Astrocyte of the cerebellum (primary cell): ENCODE results near the gene CALHM3.

ENCODE experiments used
- DNase-seq: peaks from one replicate; pipeline ENCODE4 v3.0.0-alpha.2; 2011; ENCODE audit warnings: low read depth
- H3K4me3 ChIP-seq: 2 replicates; pipeline ENCODE4 v1.5.1; 2011; ENCODE audit warnings: mild to moderate bottlenecking, low read depth, low read length, moderate library complexity
- in situ Hi-C: cut with HindIII; loops from 2 replicates; pipeline ENCODE4 v1.10.0; 2017; ENCODE audit warnings: low sequenced_read_pairs
- TF ChIP-seq, protein P1 (sequence below): IDR thresholded peaks from 2 replicates; pipeline ENCODE4 v1.5.1; 2012; ENCODE audit warnings: low read length, low read depth, moderate library complexity, mild to moderate bottlenecking; ENCODE audit errors: missing control alignments

The CALHM3 gene

DNA sequence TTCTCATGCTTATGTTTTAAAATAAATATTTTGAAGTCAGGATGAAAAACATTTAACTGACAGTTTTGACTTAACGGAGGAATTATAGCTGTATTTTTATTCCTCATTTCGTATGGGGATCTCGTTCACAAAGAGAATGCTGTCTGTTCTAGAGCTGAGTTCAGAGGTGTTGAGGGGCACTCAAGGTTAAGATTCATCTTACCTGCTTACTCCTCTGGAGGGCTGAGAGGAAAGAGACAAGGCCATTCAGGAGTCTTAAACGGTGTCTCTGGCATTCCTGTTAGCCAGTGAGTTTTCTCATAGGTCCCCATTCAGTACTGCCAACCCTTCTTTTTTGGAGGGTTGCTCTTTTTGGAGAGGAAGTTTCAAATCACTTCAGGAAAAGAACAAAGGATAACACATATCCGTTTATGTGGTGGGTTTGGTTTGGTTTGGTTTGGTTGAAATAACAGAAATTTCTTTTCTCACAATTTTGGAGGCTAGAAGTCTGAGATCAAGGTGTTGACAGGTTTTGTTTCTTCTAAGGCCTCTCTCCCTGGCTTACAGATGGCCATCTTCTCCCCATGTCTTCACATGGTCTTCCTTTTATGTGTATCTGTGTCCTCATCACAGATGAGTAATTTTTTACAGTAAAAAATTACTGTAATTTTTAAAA, 49.9 kb downstream of the CALHM3 start:
- DNase-seq = no peak
- in situ Hi-C loops = no loop called here
- H3K4me3 ChIP-seq = no peak overlapping the region
- TF ChIP-seq, protein P1, sequence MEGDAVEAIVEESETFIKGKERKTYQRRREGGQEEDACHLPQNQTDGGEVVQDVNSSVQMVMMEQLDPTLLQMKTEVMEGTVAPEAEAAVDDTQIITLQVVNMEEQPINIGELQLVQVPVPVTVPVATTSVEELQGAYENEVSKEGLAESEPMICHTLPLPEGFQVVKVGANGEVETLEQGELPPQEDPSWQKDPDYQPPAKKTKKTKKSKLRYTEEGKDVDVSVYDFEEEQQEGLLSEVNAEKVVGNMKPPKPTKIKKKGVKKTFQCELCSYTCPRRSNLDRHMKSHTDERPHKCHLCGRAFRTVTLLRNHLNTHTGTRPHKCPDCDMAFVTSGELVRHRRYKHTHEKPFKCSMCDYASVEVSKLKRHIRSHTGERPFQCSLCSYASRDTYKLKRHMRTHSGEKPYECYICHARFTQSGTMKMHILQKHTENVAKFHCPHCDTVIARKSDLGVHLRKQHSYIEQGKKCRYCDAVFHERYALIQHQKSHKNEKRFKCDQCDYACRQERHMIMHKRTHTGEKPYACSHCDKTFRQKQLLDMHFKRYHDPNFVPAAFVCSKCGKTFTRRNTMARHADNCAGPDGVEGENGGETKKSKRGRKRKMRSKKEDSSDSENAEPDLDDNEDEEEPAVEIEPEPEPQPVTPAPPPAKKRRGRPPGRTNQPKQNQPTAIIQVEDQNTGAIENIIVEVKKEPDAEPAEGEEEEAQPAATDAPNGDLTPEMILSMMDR = no peak

DNA sequence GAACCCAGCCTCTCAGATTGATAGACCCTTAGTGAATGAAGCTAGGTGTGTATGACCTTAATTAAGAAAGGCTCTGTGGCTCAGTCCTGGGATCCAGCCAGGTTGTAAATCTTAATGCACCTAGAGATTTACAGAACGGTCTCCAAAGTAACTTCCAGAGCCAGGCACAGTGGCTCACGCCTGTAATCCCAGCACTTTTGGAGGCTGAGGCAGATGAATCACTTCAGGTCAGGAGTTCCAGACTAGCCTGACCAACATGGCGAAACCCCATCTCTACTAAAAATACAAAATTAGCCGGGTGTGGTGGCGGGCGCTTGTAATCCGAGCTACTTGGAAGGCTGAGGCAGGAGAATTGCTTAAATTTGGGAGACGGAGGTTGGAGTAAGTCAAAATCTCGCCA, 51.2 kb downstream of the CALHM3 start:
- TF ChIP-seq, protein P1 = no peak
- in situ Hi-C loops = no loop called here
- no peak overlapping the region for H3K4me3 ChIP-seq
- no peak for DNase-seq

- in situ Hi-C loops = no loop called here
- no peak overlapping the region for H3K4me3 ChIP-seq
- TF ChIP-seq, protein P1 = no peak
- no peak for DNase-seq
Observed at GRCh38 chr10:103423748-103424147, 55.3 kb downstream of the CALHM3 start.
